Esophagus squamous epithelium (tissue), 4 donors: ENCODE results near the gene COL5A2.

Experiments
- POLR2A ChIP-seq, 4 donors: fragments of 450-650 bp; IDR thresholded peaks; one replicate each; pipeline ENCODE4 v1.6.1; 2017; ENCODE audit warnings: antibody characterized with exemption in 4 of 4, mild to moderate bottlenecking in 4 of 4, moderate library complexity in 3 of 4
- TF ChIP-seq, protein P1 (sequence below), 6 experiments: fragments of 450-650 bp in 4 of 6; fragments of 200-600 bp in 2 of 6; sonication (generic) in 2 of 6; IDR thresholded peaks; one replicate each; pipeline ENCODE4 v1.5.1; 2016 to 2019; ENCODE audit warnings: antibody characterized with exemption in 6 of 6, mild to moderate bottlenecking in 4 of 6, moderate library complexity in 4 of 6

DNA sequence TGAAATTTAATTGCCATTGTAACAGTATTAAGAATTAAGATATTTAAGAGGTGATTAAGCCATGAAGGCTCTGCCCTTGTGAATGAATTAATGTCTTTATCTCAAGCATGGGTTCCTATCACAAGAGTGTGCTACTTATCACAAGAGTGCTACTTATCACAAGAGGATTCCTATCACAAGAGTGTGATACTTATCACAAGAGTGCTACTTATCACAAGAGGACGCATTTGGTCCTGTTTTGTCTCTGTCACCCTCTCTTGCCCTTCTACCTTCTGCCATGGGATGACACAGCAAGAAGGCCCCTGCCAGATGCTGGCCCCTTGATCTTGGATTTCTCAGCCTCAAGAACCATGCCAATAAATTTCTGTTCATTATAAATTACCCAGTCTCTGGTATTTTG is 13.2 kb upstream of the COL5A2 start:
- TF ChIP-seq, protein P1, sequence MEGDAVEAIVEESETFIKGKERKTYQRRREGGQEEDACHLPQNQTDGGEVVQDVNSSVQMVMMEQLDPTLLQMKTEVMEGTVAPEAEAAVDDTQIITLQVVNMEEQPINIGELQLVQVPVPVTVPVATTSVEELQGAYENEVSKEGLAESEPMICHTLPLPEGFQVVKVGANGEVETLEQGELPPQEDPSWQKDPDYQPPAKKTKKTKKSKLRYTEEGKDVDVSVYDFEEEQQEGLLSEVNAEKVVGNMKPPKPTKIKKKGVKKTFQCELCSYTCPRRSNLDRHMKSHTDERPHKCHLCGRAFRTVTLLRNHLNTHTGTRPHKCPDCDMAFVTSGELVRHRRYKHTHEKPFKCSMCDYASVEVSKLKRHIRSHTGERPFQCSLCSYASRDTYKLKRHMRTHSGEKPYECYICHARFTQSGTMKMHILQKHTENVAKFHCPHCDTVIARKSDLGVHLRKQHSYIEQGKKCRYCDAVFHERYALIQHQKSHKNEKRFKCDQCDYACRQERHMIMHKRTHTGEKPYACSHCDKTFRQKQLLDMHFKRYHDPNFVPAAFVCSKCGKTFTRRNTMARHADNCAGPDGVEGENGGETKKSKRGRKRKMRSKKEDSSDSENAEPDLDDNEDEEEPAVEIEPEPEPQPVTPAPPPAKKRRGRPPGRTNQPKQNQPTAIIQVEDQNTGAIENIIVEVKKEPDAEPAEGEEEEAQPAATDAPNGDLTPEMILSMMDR (IDR thresholded peaks at IDR 0.05), result no peak
- TF ChIP-seq POLR2A (IDR thresholded peaks at IDR 0.05), result no peak
